AG20443 (cell line): Measurements from ENCODE around the gene YPEL3.

ENCODE experiments used
- DNase-seq: peaks from one replicate; pipeline ENCODE4 v3.0.0; 2012; ENCODE audit warnings: low spot score, mixed read lengths

YPEL3 gene

DNA sequence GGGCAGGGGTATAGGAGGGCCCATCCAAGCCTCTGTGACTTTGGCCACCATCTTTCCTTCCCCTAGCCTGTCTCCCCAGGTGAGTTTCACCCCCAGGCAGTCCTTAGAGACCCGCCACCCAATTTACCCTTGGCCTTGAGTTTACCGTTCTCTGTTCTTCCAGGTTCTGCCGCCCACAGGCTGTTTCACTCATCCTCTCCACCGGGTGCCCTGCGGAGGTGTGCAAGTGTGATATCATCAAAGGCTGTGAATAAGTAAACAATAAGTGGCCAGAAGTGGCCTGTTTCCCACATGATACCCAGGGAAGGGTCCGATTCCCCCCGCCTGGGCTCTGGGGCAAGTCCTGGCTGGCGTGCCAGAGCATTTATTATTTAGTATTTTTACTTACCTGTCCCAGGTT is 49.8 kb downstream of the YPEL3 start:
- DNase-seq, result no peak
